Measurements from ENCODE around the gene DHRS12.

DNA sequence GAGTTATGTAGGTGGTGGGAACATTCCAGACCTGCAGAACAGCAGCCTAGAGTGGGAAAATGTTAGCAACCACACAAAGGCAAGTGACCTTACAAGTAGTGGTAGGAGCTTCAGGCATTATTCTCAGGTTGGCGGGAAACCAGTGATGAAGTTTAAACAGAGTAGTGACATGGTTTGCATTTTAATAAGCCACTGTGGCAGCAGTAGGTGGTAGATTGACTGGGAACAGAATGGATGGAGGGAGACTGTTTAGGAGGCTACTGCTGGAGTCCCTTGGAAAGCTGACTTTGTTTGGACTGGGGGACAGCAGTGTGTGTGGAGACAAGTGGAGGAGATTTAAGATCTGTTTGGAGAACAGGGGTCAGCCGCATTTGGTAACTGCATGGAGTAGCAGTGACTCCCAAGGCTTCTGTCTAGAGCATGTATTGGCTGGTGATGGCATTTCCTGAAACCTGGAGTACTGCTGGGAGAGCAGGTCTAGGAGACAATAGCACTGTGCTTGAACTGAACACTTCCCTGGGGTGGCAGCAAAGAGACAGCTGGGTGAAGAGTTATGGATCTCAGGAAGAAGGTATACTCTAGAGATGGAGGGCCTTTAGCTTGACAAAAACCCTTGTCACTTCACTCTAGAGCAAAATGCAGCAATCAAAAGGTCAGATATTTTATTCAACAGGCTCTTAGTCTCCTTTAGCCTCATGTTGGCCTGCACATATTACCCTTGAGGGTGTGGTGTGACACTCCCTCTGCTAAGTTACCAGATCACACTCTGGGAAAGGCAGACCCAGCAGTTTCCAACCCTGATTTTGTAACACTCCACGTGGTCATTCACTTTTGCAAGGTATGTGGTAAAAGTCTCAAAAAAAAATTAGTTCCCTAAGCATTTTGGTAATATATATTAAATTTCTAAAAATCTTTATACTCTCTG is 70.3 kb downstream of the DHRS12 start:
- TF ChIP-seq, protein P1, sequence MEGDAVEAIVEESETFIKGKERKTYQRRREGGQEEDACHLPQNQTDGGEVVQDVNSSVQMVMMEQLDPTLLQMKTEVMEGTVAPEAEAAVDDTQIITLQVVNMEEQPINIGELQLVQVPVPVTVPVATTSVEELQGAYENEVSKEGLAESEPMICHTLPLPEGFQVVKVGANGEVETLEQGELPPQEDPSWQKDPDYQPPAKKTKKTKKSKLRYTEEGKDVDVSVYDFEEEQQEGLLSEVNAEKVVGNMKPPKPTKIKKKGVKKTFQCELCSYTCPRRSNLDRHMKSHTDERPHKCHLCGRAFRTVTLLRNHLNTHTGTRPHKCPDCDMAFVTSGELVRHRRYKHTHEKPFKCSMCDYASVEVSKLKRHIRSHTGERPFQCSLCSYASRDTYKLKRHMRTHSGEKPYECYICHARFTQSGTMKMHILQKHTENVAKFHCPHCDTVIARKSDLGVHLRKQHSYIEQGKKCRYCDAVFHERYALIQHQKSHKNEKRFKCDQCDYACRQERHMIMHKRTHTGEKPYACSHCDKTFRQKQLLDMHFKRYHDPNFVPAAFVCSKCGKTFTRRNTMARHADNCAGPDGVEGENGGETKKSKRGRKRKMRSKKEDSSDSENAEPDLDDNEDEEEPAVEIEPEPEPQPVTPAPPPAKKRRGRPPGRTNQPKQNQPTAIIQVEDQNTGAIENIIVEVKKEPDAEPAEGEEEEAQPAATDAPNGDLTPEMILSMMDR (IDR thresholded peaks at IDR 0.05; ENCODE audit: borderline replicate concordance, extremely low read depth, low read length, poor library complexity, severe bottlenecking) = no peak
- no peak for TF ChIP-seq EZH2 (IDR thresholded peaks at IDR 0.05; ENCODE audit: borderline replicate concordance, low read depth, low read length, severe bottlenecking)

Measured in DND-41 (cell line).